CD4-positive, alpha-beta T cell (primary cell): ENCODE data around the gene ZNRF3. TPM values are rescaled to one million over a fixed set of nuclear protein-coding genes. Genes with fewer than 3 reads are reported as not detected.
A peak's percentile ranks its signal among the peaks of the same experiment; 100 is the strongest.

Experiments
- ATAC-seq: fragments of 200-7000 bp; cut with Tn5 transposase; one replicate; pipeline ENCODE4 v1.10.0; 2022; ENCODE audit warnings: mild to moderate bottlenecking; ENCODE audit not compliant: poor library complexity
- CTCF ChIA-PET: fragments of 350-600 bp; sonication (Branson Sonifier 250); formaldehyde crosslinking; loops from one replicate; lab custom pipeline; 2021; ENCODE audit warnings: antibody characterized with exemption, inconsistent platforms; lab: Charles Lee
- POLR2A ChIA-PET: fragments of 350-600 bp; sonication (Branson Sonifier 250); formaldehyde crosslinking; loops from one replicate; lab custom pipeline; 2021; ENCODE audit warnings: antibody characterized with exemption, inconsistent platforms; lab: Charles Lee
- DNase-seq, 14 experiments: peaks; one replicate each; pipeline ENCODE4 v3.0.0-alpha.2; 2013 to 2020; ENCODE audit warnings: mixed read lengths in 2 of 14
- H3K27ac ChIP-seq, 2 donors: one replicate each; pipeline versions ENCODE4 v1.5.1 to v1.7.0; 2013; ENCODE audit warnings: low read length in 2 of 2, low read depth in 1 of 2, mild to moderate bottlenecking in 1 of 2
- H3K27me3 ChIP-seq, 2 experiments: 1 replicate in 1 of 2; 2 replicates in 1 of 2; pipeline versions ENCODE4 v1.6.1 to v1.7.0; 2013; ENCODE audit warnings: low read length in 2 of 2, control low read depth in 1 of 2, mild to moderate bottlenecking in 1 of 2, moderate library complexity in 1 of 2; ENCODE audit not compliant: insufficient read depth in 2 of 2, control insufficient read depth in 1 of 2
- H3K36me3 ChIP-seq: one replicate; pipeline ENCODE4 v1.6.1; 2013; ENCODE audit warnings: low read length, control low read depth; ENCODE audit not compliant: insufficient read depth
- H3K4me1 ChIP-seq: one replicate; pipeline ENCODE4 v1.6.1; 2013; ENCODE audit warnings: low read length, control low read depth; ENCODE audit not compliant: insufficient read depth
- H3K4me3 ChIP-seq: one replicate; pipeline ENCODE4 v1.5.1; 2013; ENCODE audit warnings: mild to moderate bottlenecking, low read length, moderate library complexity
- H3K9me3 ChIP-seq, 2 experiments: 1 replicate in 1 of 2; 2 replicates in 1 of 2; pipeline versions ENCODE4 v1.6.1 to v1.7.0; 2013; ENCODE audit warnings: low read length in 2 of 2, mild to moderate bottlenecking in 2 of 2, control low read depth in 1 of 2, moderate library complexity in 1 of 2; ENCODE audit not compliant: control insufficient read depth in 1 of 2, insufficient read depth in 1 of 2
- H3K27ac Mint-ChIP-seq: one replicate; pipeline ENCODE4 v1.8.0; 2020; ENCODE audit warnings: mixed read lengths
- H3K27me3 Mint-ChIP-seq: one replicate; pipeline ENCODE4 v1.8.0; 2021; ENCODE audit warnings: mixed read lengths
- H3K36me3 Mint-ChIP-seq: one replicate; pipeline ENCODE4 v1.8.0; 2021; ENCODE audit warnings: low read depth, mixed read lengths
- H3K4me1 Mint-ChIP-seq: one replicate; pipeline ENCODE4 v1.8.0; 2021; ENCODE audit warnings: low read depth, mixed read lengths
- H3K4me3 Mint-ChIP-seq: one replicate; pipeline ENCODE4 v1.8.0; 2020; ENCODE audit warnings: mild to moderate bottlenecking, mixed read lengths
- H3K9me3 Mint-ChIP-seq: one replicate; pipeline ENCODE4 v1.8.0; 2020; ENCODE audit warnings: mixed read lengths
- intact Hi-C, 2 experiments: fragments of 100-400 bp; cut with DNase I in 1 of 2; cut with micrococcal nuclease in 1 of 2; formaldehyde crosslinking; loops; one replicate each; pipeline versions ENCODE4 v1.15.1 to v1.9.0; 2023 to 2025; cut with DNase I, micrococcal nuclease
- total RNA-seq, 174 experiments: library from RNA in 2 of 174; stranded (reverse) in 2 of 174; gene quantifications; one replicate each; pipeline ENCODE4 v1.2.3 and lab custom pipeline; 2021 to 2026
- TF ChIP-seq, protein P1 (sequence below): fragments of 200-600 bp; IDR thresholded peaks from one replicate; pipeline ENCODE4 v1.8.0; 2022; ENCODE audit warnings: antibody characterized with exemption, mild to moderate bottlenecking

The ZNRF3 gene
- total RNA-seq, 2 experiments from 2014 or later, result 0.38 to 0.61 TPM

DNA sequence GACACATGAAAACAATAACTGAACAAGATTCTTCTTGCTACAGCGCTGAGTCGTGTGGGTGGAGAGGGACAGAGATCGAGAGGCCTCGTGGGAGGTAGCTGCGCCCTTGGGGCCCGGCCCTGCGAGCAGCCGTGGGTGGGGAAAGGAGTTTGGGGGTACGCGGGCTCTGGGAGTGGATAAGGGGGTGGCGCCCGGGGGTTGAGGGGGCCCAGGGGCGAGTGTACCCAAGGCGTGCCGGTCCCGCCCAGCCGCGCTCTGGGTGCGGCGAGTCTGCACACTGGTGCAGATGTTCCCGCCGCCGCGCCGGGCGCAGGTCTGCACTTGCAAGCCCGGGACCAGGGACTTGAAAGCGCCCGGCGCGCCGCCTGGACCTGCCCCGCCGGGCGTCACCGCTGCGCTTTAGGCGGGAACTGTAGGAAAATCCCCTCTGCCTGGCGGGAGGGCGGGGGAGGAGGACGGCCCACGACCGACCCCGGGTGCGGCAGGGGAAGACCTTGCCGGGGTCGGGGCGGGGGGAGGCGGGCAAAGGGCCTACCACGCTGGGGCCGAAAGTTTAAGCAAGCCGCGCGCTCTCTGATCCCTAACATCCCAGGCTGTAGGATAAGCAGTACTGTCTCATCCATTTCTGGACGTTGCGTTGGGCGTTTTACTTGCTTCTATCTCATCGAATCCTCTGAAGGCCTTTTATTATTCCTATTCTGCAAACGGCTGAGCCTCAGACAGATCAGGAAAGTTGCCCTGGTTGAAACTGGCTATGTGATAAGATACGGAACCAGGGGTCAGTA lies 188.1 kb downstream of the ZNRF3 start:
- peak overlapping the region; percentile 89 for H3K4me3 Mint-ChIP-seq
- Histone ChIP-seq H3K27me3 (peaks cover 38 to 39% of the 10 kb centered on the region in 2 experiments), H3K4me1 (peaks cover 33% of the 10 kb centered on the region), H3K36me3 (no peaks in the 10 kb centered on the region), H3K27ac (no peak overlapping the region), H3K4me3 (peak overlapping the region; percentile 49), H3K9me3 (peaks cover 0 to 14% of the 10 kb centered on the region in 2 experiments)
- ChIA-PET CTCF (no interaction called here), POLR2A (interaction anchor here (1.5 kb wide), 1 partner anchor 271 kb away, joined by 5 read pairs; the partner anchor contains the start of gene XBP1)
- no peaks in the 10 kb centered on the region for H3K9me3 Mint-ChIP-seq
- DNase-seq, result peak in 5 of 14 experiments; percentile 6 to 69 (median 39)
- no peak for ATAC-seq
- H3K4me1 Mint-ChIP-seq, result peaks cover 28% of the 10 kb centered on the region
- H3K27ac Mint-ChIP-seq, result no peak overlapping the region
- intact Hi-C loops, result loop anchor here in 1 of 2 experiments (2.0 to 5.0 kb wide), 3 partner anchors 189 to 1153 kb away; partner anchors contain the start of genes CHEK2, HSCB, PITPNB and ZNRF3
- TF ChIP-seq, protein P1, sequence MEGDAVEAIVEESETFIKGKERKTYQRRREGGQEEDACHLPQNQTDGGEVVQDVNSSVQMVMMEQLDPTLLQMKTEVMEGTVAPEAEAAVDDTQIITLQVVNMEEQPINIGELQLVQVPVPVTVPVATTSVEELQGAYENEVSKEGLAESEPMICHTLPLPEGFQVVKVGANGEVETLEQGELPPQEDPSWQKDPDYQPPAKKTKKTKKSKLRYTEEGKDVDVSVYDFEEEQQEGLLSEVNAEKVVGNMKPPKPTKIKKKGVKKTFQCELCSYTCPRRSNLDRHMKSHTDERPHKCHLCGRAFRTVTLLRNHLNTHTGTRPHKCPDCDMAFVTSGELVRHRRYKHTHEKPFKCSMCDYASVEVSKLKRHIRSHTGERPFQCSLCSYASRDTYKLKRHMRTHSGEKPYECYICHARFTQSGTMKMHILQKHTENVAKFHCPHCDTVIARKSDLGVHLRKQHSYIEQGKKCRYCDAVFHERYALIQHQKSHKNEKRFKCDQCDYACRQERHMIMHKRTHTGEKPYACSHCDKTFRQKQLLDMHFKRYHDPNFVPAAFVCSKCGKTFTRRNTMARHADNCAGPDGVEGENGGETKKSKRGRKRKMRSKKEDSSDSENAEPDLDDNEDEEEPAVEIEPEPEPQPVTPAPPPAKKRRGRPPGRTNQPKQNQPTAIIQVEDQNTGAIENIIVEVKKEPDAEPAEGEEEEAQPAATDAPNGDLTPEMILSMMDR, result no peak
- no peaks in the 10 kb centered on the region for H3K36me3 Mint-ChIP-seq
- H3K27me3 Mint-ChIP-seq, result peaks cover 53% of the 10 kb centered on the region

DNA sequence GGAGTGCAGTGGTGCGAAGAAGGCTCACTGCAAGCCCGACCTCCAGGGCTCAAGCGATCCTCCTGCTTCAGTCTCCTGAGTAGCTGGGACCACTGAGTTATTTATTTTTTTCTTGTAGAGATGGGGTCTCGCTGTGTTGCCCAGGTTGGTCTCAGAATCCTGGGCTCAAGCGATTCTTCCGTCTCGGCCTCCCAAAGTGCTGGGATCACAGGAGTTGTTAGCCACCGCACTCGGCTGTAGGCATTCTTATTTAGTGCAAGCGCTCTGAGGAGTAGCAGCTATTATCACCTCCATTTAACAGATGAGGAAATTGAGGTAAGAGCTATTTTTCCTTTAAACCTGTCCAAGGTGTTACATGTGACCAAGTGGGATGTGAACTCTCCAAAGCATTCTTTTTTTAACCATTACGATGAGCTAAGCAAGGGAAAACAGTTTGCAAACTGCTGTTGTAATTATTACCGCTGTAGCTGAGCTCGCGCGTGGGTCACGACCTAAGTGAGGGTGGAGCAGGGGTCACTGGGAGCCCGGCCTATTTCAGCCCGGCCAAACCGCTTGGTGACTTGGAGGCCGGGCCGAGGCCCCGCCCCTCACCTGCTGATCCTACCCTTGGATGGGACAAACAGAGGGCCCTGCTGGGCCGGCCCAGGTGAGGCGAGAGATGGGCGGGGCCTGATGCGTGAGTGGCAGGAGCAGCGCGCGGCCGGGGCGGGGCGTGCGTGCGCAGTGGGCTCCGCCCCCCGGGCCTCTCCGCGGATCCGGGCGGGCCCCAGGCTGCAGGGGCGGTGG lies 189.0 kb downstream of the ZNRF3 start:
- POLR2A ChIA-PET, result interaction anchor here (1.0 to 1.5 kb wide), 3 partner anchors 189 to 299 kb away, joined by 3 to 5 read pairs (median 3); partner anchors contain the start of genes XBP1 and ZNRF3

More for the DNA sequence above, 189.0 kb downstream of the ZNRF3 start:
- DNase-seq (peak; percentile 67 to 92 (median 76)), ATAC-seq (peak; percentile 97)
- Mint-ChIP-seq H3K27me3 (peaks cover 57% of the 10 kb centered on the region), H3K36me3 (no peaks in the 10 kb centered on the region), H3K9me3 (no peaks in the 10 kb centered on the region), H3K4me3 (peak overlapping the region; percentile 83), H3K4me1 (peaks cover 28% of the 10 kb centered on the region), H3K27ac (no peak overlapping the region)
- TF ChIP-seq, protein P1, result no peak
- peaks cover 33% of the 10 kb centered on the region for H3K4me1 ChIP-seq
- H3K4me3 ChIP-seq, result peak overlapping the region; percentile 49
- H3K27ac ChIP-seq, result no peak overlapping the region
- peaks cover 39 to 44% of the 10 kb centered on the region in 2 experiments for H3K27me3 ChIP-seq
- CTCF ChIA-PET, result no interaction called here
- peaks cover 0 to 14% of the 10 kb centered on the region in 2 experiments for H3K9me3 ChIP-seq
- no peaks in the 10 kb centered on the region for H3K36me3 ChIP-seq
- intact Hi-C loops, result loop anchor here in 1 of 2 experiments (2.0 to 5.0 kb wide), 3 partner anchors 190 to 1154 kb away; partner anchors contain the start of genes CHEK2, HSCB, PITPNB and ZNRF3
